Ishikawa (cell line): ENCODE measurements around the gene VWA8.

Experiments
- FOXM1 ChIP-seq: IDR thresholded peaks from 2 replicates; pipeline ENCODE4 v1.6.1; 2012; ENCODE audit warnings: low read depth, borderline replicate concordance
- NFIC ChIP-seq: IDR thresholded peaks from 2 replicates; pipeline ENCODE4 v1.6.1; 2012
- REST ChIP-seq: IDR thresholded peaks from 2 replicates; pipeline ENCODE4 v1.6.1; 2012; ENCODE audit warnings: low read depth, mild to moderate bottlenecking
- TAF1 ChIP-seq: IDR thresholded peaks from 2 replicates; pipeline ENCODE4 v1.6.1; 2012; ENCODE audit warnings: low read depth, mild to moderate bottlenecking
- YY1 ChIP-seq: IDR thresholded peaks from 2 replicates; pipeline ENCODE4 v1.6.1; 2012; ENCODE audit warnings: low read depth
- TF ChIP-seq, protein P1 (sequence below): IDR thresholded peaks from 2 replicates; pipeline ENCODE4 v1.6.1; 2012

DNA sequence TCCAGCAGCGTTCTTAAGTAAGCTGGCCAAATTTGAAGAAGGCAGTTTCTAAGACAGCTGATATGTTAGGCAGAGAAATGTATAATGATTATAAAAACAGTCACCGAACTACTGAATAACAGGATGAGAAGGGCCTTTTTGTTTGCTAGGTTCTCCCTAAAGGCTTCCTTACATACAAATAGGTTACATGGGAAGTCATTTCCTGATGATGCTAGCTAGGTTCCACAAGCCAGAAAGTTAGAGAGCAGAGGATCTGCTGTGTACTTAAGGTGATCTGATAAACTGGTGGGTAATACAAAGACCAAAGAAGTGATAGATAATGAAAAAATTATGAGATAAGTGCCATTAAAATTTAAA lies 139.7 kb downstream of the VWA8 start:
- TF ChIP-seq NFIC (no peak), REST (no peak), TAF1 (no peak), FOXM1 (no peak), YY1 (no peak)
- TF ChIP-seq, protein P1, sequence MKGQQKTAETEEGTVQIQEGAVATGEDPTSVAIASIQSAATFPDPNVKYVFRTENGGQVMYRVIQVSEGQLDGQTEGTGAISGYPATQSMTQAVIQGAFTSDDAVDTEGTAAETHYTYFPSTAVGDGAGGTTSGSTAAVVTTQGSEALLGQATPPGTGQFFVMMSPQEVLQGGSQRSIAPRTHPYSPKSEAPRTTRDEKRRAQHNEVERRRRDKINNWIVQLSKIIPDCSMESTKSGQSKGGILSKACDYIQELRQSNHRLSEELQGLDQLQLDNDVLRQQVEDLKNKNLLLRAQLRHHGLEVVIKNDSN: no peak
